GM13976 (cell line): Measurements from ENCODE around the gene CLIC1.

Experiments used
- DNase-seq: peaks from one replicate; pipeline ENCODE4 v3.0.0; 2012; ENCODE audit warnings: low spot score
- in situ Hi-C: fragments of 300-500 bp; cut with MboI; formaldehyde crosslinking; loops from one replicate; pipeline ENCODE4 v1.12.0; 2022; ENCODE audit warnings: low sequenced_read_pairs, mixed read lengths, inconsistent platforms; ENCODE audit not compliant: unreplicated experiment
- TF ChIP-seq, protein P1 (sequence below): IDR thresholded peaks from 2 replicates; pipeline ENCODE4 v1.5.1; 2012; ENCODE audit warnings: borderline replicate concordance, mild to moderate bottlenecking; ENCODE audit not compliant: insufficient read depth; ENCODE audit errors: extremely low read depth, missing control alignments, control extremely low read depth

The CLIC1 gene

DNA sequence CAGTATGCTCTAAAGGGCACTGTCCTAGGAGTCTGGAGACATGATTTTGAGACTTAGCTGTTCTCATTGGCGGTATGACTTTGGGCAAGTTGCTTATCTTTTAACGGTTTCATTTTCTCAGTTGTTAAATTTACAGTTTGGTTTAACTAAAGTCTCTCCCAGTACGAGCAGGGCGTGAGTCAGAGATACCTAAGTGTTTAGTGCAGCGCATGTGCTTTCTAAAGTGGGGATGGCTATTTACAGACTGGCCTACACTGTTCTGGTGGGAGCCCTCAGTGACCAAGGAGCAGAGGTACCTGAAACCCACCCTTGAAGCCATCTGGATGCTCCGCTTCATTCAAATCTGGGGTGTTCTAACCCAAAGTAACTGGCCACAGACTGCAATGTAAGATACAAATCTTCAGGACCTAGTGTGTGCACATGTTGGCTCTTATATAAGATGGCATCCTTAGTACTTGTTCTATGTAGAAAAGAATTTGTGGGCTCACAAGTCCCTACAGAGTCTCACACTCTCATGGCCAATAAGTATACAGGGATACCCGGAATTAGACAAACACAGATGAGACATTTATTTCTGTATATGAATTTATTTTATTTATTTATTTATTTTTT is 14.2 kb upstream of the CLIC1 start:
- TF ChIP-seq, protein P1, sequence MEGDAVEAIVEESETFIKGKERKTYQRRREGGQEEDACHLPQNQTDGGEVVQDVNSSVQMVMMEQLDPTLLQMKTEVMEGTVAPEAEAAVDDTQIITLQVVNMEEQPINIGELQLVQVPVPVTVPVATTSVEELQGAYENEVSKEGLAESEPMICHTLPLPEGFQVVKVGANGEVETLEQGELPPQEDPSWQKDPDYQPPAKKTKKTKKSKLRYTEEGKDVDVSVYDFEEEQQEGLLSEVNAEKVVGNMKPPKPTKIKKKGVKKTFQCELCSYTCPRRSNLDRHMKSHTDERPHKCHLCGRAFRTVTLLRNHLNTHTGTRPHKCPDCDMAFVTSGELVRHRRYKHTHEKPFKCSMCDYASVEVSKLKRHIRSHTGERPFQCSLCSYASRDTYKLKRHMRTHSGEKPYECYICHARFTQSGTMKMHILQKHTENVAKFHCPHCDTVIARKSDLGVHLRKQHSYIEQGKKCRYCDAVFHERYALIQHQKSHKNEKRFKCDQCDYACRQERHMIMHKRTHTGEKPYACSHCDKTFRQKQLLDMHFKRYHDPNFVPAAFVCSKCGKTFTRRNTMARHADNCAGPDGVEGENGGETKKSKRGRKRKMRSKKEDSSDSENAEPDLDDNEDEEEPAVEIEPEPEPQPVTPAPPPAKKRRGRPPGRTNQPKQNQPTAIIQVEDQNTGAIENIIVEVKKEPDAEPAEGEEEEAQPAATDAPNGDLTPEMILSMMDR = no peak
- in situ Hi-C loops = no loop called here

GRCh38 chr6:31749301-31750036 is 13.1 kb upstream of the CLIC1 start:
- no peak for DNase-seq
- in situ Hi-C loops = no loop called here
- TF ChIP-seq, protein P1 = no peak

More for the DNA sequence above, 14.2 kb upstream of the CLIC1 start:
- DNase-seq = no peak

GRCh38 chr6:31744422-31744821 is 8.1 kb upstream of the CLIC1 start:
- DNase-seq = no peak
- in situ Hi-C loops = no loop called here
- TF ChIP-seq, protein P1 = no peak

DNA sequence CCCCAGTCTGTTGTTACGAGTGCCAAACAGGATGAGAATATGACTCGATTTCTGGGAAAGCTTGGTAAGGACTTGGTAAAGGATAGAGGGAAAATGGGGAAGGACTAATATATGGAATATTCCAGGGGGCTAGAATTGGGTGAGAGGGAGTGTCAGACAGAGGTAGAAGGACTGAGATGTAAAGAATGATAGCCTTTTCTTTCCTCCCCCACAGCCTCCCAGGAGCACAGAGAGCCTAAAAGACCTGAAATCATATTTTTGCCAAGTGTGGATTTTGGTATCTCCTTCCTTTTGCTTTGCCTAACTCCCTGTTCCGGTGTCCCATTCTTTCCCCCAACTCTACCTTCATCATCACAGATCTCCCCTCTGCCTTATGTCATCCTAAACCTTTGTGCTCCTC is 6.6 kb upstream of the CLIC1 start:
- DNase-seq = no peak
- TF ChIP-seq, protein P1 = no peak
- in situ Hi-C loops = no loop called here

GRCh38 chr6:31741815-31742214 is 5.5 kb upstream of the CLIC1 start:
- TF ChIP-seq, protein P1 = no peak
- in situ Hi-C loops = no loop called here

GRCh38 chr6:31740397-31741223 is 4.3 kb upstream of the CLIC1 start:
- in situ Hi-C loops = no loop called here
- TF ChIP-seq, protein P1 = no peak
- DNase-seq = no peak

More at GRCh38 chr6:31741815-31742214, 5.5 kb upstream of the CLIC1 start:
- DNase-seq = no peak
